Measurements from ENCODE around the gene EP400.
"Not testable (repeated sequence)": the region's sequence is repeated elsewhere in the genome, so short reads cannot be mapped to it uniquely, and the experiment has no call there.

The EP400 gene

GRCh38 chr12:132102297-132102696 is 152.6 kb downstream of the EP400 start:
- DNase-seq, result no peak

- DNase-seq, result not testable (repeated sequence)
Observed at GRCh38 chr12:132103072-132103471, 153.3 kb downstream of the EP400 start.

- DNase-seq, result no peak
Observed at GRCh38 chr12:132103542-132104308, 154.0 kb downstream of the EP400 start.

GRCh38 chr12:132105467-132105866 is 155.7 kb downstream of the EP400 start:
- no peak for DNase-seq

GRCh38 chr12:132106921-132107320 is 157.2 kb downstream of the EP400 start:
- no peak for DNase-seq

GRCh38 chr12:132108211-132108832 is 158.6 kb downstream of the EP400 start:
- DNase-seq, result no peak

GRCh38 chr12:132109741-132110140 is 160.0 kb downstream of the EP400 start:
- DNase-seq, result no peak

- DNase-seq, result no peak
Observed at GRCh38 chr12:132110677-132111076, 160.9 kb downstream of the EP400 start.

- no peak for DNase-seq
Observed at GRCh38 chr12:132111654-132112304, 162.0 kb downstream of the EP400 start.

- DNase-seq, result no peak
Observed at GRCh38 chr12:132114667-132115066, 164.9 kb downstream of the EP400 start.

- DNase-seq, result no peak
Observed at GRCh38 chr12:132115500-132115899, 165.8 kb downstream of the EP400 start.

GRCh38 chr12:132116709-132117557 is 167.2 kb downstream of the EP400 start:
- no peak for DNase-seq

GRCh38 chr12:132117558-132117875 is 167.8 kb downstream of the EP400 start:
- no peak for DNase-seq

GRCh38 chr12:132118876-132119275 is 169.1 kb downstream of the EP400 start:
- DNase-seq, result no peak

- DNase-seq, result no peak
Observed at GRCh38 chr12:132121283-132121682, 171.5 kb downstream of the EP400 start.

- DNase-seq, result no peak
Observed at GRCh38 chr12:132123970-132124765, 174.4 kb downstream of the EP400 start.

- no peak for DNase-seq
Observed at GRCh38 chr12:132124766-132125425, 175.2 kb downstream of the EP400 start.

- no peak for DNase-seq
Observed at GRCh38 chr12:132125736-132126135, 176.0 kb downstream of the EP400 start.

GRCh38 chr12:132127041-132127440 is 177.3 kb downstream of the EP400 start:
- no peak for DNase-seq

GRCh38 chr12:132129007-132129406 is 179.3 kb downstream of the EP400 start:
- no peak for DNase-seq

- no peak for DNase-seq
Observed at GRCh38 chr12:132130690-132131089, 180.9 kb downstream of the EP400 start.

Measured in NCI-H2029 treated with DMSO at 0.1 percent for 48 hours (cell line).